Suprapubic skin (tissue), 4 donors: ENCODE measurements around the gene LHX3. TPM values are rescaled to one million over a fixed set of nuclear protein-coding genes. Genes with fewer than 3 reads are reported as not detected.

Source experiments
- DNase-seq, 2 donors: peaks; one replicate each; pipeline ENCODE4 v3.0.0-alpha.2; 2019; ENCODE audit warnings: low spot score in 2 of 2
- H3K27ac ChIP-seq: fragments of 200-600 bp; sonication (generic); one replicate; pipeline ENCODE4 v1.5.1; 2019
- H3K27me3 ChIP-seq: fragments of 200-600 bp; sonication (generic); one replicate; pipeline ENCODE4 v1.5.1; 2019
- H3K36me3 ChIP-seq: fragments of 200-600 bp; sonication (generic); one replicate; pipeline ENCODE4 v1.5.1; 2019
- H3K4me1 ChIP-seq: fragments of 200-600 bp; sonication (generic); one replicate; pipeline ENCODE4 v1.5.1; 2019
- H3K4me3 ChIP-seq: fragments of 200-600 bp; sonication (generic); one replicate; pipeline ENCODE4 v1.5.1; 2019; ENCODE audit warnings: mild to moderate bottlenecking
- H3K9me3 ChIP-seq: fragments of 200-600 bp; sonication (generic); one replicate; pipeline ENCODE4 v1.5.1; 2019
- EP300 ChIP-seq: sonication (generic); formaldehyde crosslinking; IDR thresholded peaks from one replicate; pipeline ENCODE4 v1.6.1; 2017; ENCODE audit warnings: antibody characterized with exemption
- POLR2A ChIP-seq, 2 donors: fragments of 450-650 bp; IDR thresholded peaks; one replicate each; pipeline ENCODE4 v1.6.1; 2017; ENCODE audit warnings: antibody characterized with exemption in 2 of 2, mild to moderate bottlenecking in 2 of 2, moderate library complexity in 2 of 2
- POLR2AphosphoS5 ChIP-seq, 3 donors: sonication (generic); formaldehyde crosslinking; IDR thresholded peaks; one replicate each; pipeline ENCODE4 v1.6.1; 2017; ENCODE audit warnings: antibody characterized with exemption in 3 of 3
- WGBS: methylation state at CpG from one replicate; pipeline ENCODE4 v1.1.5; 2018; 5-methylcytosine and 5-hydroxymethylcytosine counted together
- total RNA-seq, 4 donors: library from RNA; depleted of rRNA; stranded (reverse); fragments of >200 nt; gene quantifications; one replicate each; pipeline ENCODE4 v1.1.0, GENCODE V29; 2016
- TF ChIP-seq, protein P1 (sequence below), 2 donors: fragments of 200-600 bp in 1 of 2; fragments of 450-650 bp in 1 of 2; sonication (generic) in 1 of 2; IDR thresholded peaks; one replicate each; pipeline ENCODE4 v1.5.1; 2016 to 2019; ENCODE audit warnings: antibody characterized with exemption in 2 of 2, mild to moderate bottlenecking in 1 of 2, moderate library complexity in 1 of 2

LHX3 gene
- total RNA-seq, 4 donors from 2014 or later = 0.26 TPM; not detected in 2

- DNase-seq = no peak
- H3K4me3 ChIP-seq = no peak overlapping the region
- no peaks in the 10 kb centered on the region for H3K4me1 ChIP-seq
- peaks cover 49% of the 10 kb centered on the region for H3K27me3 ChIP-seq
- no peaks in the 10 kb centered on the region for H3K36me3 ChIP-seq
- 75% methylated on average over 10 of the region's 12 CpGs for WGBS
- TF ChIP-seq EP300 (no peak), POLR2A (IDR thresholded peaks at IDR 0.05) (no peak), POLR2AphosphoS5 (IDR thresholded peaks at IDR 0.05) (no peak)
- TF ChIP-seq, protein P1, sequence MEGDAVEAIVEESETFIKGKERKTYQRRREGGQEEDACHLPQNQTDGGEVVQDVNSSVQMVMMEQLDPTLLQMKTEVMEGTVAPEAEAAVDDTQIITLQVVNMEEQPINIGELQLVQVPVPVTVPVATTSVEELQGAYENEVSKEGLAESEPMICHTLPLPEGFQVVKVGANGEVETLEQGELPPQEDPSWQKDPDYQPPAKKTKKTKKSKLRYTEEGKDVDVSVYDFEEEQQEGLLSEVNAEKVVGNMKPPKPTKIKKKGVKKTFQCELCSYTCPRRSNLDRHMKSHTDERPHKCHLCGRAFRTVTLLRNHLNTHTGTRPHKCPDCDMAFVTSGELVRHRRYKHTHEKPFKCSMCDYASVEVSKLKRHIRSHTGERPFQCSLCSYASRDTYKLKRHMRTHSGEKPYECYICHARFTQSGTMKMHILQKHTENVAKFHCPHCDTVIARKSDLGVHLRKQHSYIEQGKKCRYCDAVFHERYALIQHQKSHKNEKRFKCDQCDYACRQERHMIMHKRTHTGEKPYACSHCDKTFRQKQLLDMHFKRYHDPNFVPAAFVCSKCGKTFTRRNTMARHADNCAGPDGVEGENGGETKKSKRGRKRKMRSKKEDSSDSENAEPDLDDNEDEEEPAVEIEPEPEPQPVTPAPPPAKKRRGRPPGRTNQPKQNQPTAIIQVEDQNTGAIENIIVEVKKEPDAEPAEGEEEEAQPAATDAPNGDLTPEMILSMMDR (IDR thresholded peaks at IDR 0.05) = no peak
- no peaks in the 10 kb centered on the region for H3K9me3 ChIP-seq
- no peak overlapping the region for H3K27ac ChIP-seq
Measured at GRCh38 chr9:136149337-136149736, 55.6 kb downstream of the LHX3 start.

- peaks cover 54% of the 10 kb centered on the region for H3K27me3 ChIP-seq
- TF ChIP-seq, protein P1 (IDR thresholded peaks at IDR 0.05) = no peak
- TF ChIP-seq EP300 = no peak
- no peaks in the 10 kb centered on the region for H3K36me3 ChIP-seq
- no peaks in the 10 kb centered on the region for H3K9me3 ChIP-seq
- no peaks in the 10 kb centered on the region for H3K4me1 ChIP-seq
- DNase-seq = no peak
- no peak overlapping the region for H3K27ac ChIP-seq
- H3K4me3 ChIP-seq = no peak overlapping the region
- 61% methylated on average over 8 of the region's 14 CpGs for WGBS
Measured at GRCh38 chr9:136148766-136149165, 56.2 kb downstream of the LHX3 start.

DNA sequence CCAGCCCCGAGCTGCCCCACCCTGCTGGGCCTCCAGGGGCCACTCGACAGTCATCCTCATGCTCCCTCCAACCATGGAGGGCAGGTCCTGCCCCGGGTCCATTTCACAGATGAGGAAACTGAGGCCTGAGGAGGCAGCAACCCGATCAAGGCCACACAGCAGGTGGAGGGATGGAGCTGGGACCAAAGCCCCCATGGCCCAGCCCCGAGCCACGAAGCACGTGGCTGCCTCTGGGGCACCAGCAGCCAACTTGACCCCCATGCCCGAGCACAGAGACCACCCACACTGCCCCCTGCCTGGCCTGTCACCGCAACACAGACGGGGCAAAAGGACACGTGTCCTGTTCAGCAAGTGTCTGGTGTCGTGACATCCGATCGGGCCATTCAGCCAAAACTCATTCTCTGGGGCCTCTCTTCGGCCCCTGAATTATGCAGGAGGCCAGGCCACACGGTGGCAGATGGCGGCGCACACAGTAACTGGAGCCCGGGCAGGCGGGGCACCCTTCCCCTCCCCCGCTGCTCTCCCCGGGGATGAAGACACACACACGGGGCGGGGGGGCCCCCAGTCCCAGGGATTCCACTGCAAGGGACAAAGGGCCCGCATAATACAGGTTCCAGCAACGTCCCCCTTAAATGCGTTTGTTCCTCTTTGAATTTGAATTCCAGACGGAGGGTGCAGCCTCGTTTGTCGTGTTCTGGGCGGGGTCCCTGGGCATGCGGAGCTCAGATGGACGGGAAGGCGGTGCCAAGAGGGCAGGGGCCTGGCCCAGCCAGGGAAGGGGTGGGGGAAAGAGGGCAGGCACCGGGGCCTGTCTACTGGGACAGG, 56.8 kb downstream of the LHX3 start:
- H3K9me3 ChIP-seq = no peaks in the 10 kb centered on the region
- no peaks in the 10 kb centered on the region for H3K4me1 ChIP-seq
- TF ChIP-seq EP300 (no peak), POLR2A (IDR thresholded peaks at IDR 0.05) (no peak), POLR2AphosphoS5 (IDR thresholded peaks at IDR 0.05) (no peak)
- no peak overlapping the region for H3K27ac ChIP-seq
- no peaks in the 10 kb centered on the region for H3K36me3 ChIP-seq
- 7% methylated on average over 11 of the region's 35 CpGs for WGBS
- no peak for DNase-seq
- no peak overlapping the region for H3K4me3 ChIP-seq
- H3K27me3 ChIP-seq = peaks cover 61% of the 10 kb centered on the region

DNA sequence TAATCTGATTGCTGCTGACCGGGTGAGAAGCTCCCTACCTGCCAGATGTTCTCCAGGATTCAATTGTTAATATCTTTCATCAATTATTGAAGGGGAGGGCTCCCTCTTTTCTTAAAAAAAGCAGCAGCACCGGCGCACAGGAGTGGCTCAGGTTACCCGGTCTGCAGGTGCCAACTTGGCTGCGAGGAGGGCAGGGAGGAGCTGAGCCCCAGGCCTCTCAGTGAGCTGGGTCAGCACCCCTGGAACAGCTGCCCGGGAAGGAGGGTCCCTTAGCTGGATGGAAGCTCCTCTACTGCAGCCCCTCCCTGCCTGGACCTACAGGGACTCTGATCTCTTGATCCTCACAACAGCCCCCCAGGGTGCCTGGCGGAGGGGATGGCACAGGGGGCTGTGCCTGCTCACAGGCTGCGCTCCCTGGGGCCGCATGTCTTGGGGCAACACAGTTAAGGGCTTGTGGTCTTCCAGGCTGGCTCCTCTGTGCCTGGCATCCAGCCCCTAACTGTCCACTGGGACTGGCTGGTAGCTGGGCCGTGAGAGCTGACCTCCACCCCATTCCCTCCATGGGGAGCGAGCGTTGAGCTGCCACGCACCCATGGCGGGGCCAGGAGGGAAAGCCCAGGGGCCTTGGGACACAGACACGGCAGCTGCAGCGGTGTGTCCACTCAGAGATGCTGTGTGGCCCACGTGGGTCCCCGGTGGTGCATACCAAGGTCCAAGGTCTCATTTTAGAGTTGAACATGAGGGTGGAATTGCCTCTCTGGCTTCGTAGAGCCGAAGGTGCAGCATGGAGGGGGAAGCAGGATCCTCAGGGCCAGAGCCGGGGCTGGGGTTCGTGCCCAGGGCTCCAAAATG, 57.7 kb downstream of the LHX3 start:
- H3K27me3 ChIP-seq = peaks cover 69% of the 10 kb centered on the region
- WGBS = 48% methylated on average over 6 of the region's 22 CpGs

More for the DNA sequence above, 57.7 kb downstream of the LHX3 start:
- no peak for TF ChIP-seq EP300
- no peak for TF ChIP-seq POLR2AphosphoS5 (IDR thresholded peaks at IDR 0.05)
- TF ChIP-seq POLR2A (IDR thresholded peaks at IDR 0.05) = no peak
- TF ChIP-seq, protein P1 (IDR thresholded peaks at IDR 0.05) = no peak
- no peak overlapping the region for H3K4me3 ChIP-seq
- no peak for DNase-seq
- H3K36me3 ChIP-seq = no peaks in the 10 kb centered on the region
- no peaks in the 10 kb centered on the region for H3K4me1 ChIP-seq
- H3K27ac ChIP-seq = no peak overlapping the region
- H3K9me3 ChIP-seq = no peaks in the 10 kb centered on the region

Other genes with a start within 250 kb of the LHX3 start
- gene UBAC1, start 243.8 kb downstream of the LHX3 start, total RNA-seq = 10 to 100 TPM; 68.2 to 94.5 (median 83.8) TPM
- gene NACC2, start 109.8 kb downstream of the LHX3 start, total RNA-seq = 10 to 100 TPM; 12.1 to 14.9 (median 13.7) TPM
- gene TMEM250, start 86.3 kb downstream of the LHX3 start, total RNA-seq = 10 to 100 TPM; 37.0 to 66.9 (median 57.8) TPM
- gene QSOX2, start 40.7 kb upstream of the LHX3 start, total RNA-seq = 10 to 100 TPM; 10.2 to 15.8 (median 12.1) TPM
- gene CCDC187, start 99.0 kb upstream of the LHX3 start, total RNA-seq = under 1 TPM in 2 of 4 donors, not detected in 2; 0.13 to 0.45 TPM
- 10 to 100 TPM; 11.5 to 14.6 (median 13.7) TPM for gene GPSM1, start 122.4 kb upstream of the LHX3 start, total RNA-seq
- gene DNLZ, start 158.6 kb upstream of the LHX3 start, total RNA-seq = 10 to 100 TPM; 11.3 to 46.4 (median 37.9) TPM
- 1 to 10 TPM; 2.3 to 7.4 (median 3.3) TPM for gene CARD9, start 168.5 kb upstream of the LHX3 start, total RNA-seq
- gene SNAPC4, start 195.0 kb upstream of the LHX3 start, total RNA-seq = 10 to 100 TPM in 2 of 4 donors, 1 to 10 TPM in 2; 6.1 to 11.1 (median 9.8) TPM
- 10 to 100 TPM; 37.4 to 93.0 (median 49.7) TPM for gene ENTR1, start 205.5 kb upstream of the LHX3 start, total RNA-seq
- gene PMPCA, start 205.5 kb upstream of the LHX3 start, total RNA-seq = 10 to 100 TPM; 44.1 to 65.8 (median 63.5) TPM
- 10 to 100 TPM in 3 of 4 donors, 1 to 10 TPM in 1; 9.8 to 20.3 (median 12.9) TPM for gene INPP5E, start 234.7 kb upstream of the LHX3 start, total RNA-seq